IMR-90 (cell line): ENCODE results near the gene U2SURP. TPM values are rescaled to one million over a fixed set of nuclear protein-coding genes. Genes with fewer than 3 reads are reported as not detected.

ENCODE experiments used
- ATAC-seq: fragments of 200-7000 bp; cut with Tn5 transposase; 2 replicates; pipeline ENCODE4 v1.9.1; 2020; ENCODE audit warnings: low read depth, mild to moderate bottlenecking, moderate library complexity
- BruUV-seq: library from RNA; stranded (reverse); fragments of 400-500 nt; replicated peaks from 2 replicates; lab custom pipeline; 2021; lab: Mats Ljungman, UMichigan
- CTCF ChIA-PET: fragments of 300-600 bp; formaldehyde crosslinking; extraction: SDS; loops from one replicate; lab custom pipeline; 2021; ENCODE audit warnings: antibody characterized with exemption; lab: Yijun Ruan, JAX
- POLR2A ChIA-PET: fragments of 300-600 bp; sonication (Branson Sonifier 250); formaldehyde crosslinking; loops from one replicate; lab custom pipeline; 2022; ENCODE audit warnings: antibody characterized with exemption; ENCODE audit not compliant: unreplicated experiment; lab: Charles Lee
- DNase-seq: peaks from one replicate; pipeline ENCODE4 v3.0.0; 2013
- H2AFZ ChIP-seq: replicated peaks from 2 replicates; pipeline ENCODE3; 2013; ENCODE audit warnings: low read length, mild to moderate bottlenecking; ENCODE audit not compliant: poor library complexity
- H2AK5ac ChIP-seq: 2 replicates; pipeline ENCODE4 v1.6.1; 2013; ENCODE audit warnings: low read depth, low read length, inconsistent platforms
- H2AK9ac ChIP-seq: replicated peaks from 2 replicates; pipeline ENCODE3; 2013; ENCODE audit warnings: mild to moderate bottlenecking, low read depth, low read length, moderate library complexity; ENCODE audit not compliant: poor library complexity
- H2BK120ac ChIP-seq: 2 replicates; pipeline ENCODE4 v1.6.1; 2013; ENCODE audit warnings: low read depth, low read length, inconsistent platforms
- H2BK15ac ChIP-seq: 3 replicates; pipeline ENCODE4 v1.6.1; 2013; ENCODE audit warnings: low read depth, low read length, inconsistent platforms
- H2BK20ac ChIP-seq: 2 replicates; pipeline ENCODE4 v1.6.1; 2013; ENCODE audit warnings: low read depth, mild to moderate bottlenecking, inconsistent platforms, low read length, moderate library complexity
- H2BK5ac ChIP-seq: 2 replicates; pipeline ENCODE4 v1.6.1; 2013; ENCODE audit warnings: mild to moderate bottlenecking, low read depth, low read length, inconsistent platforms; ENCODE audit not compliant: poor library complexity, severe bottlenecking
- H3K14ac ChIP-seq: replicated peaks from 2 replicates; pipeline ENCODE4 v1.6.1; 2013; ENCODE audit warnings: low read depth, low read length, inconsistent platforms
- H3K18ac ChIP-seq: 2 replicates; pipeline ENCODE4 v1.6.1; 2013; ENCODE audit warnings: low read depth, low read length, control low read depth
- H3K23ac ChIP-seq: 2 replicates; pipeline ENCODE4 v1.6.1; 2013; ENCODE audit warnings: low read depth, low read length, inconsistent platforms
- H3K27ac ChIP-seq: 2 replicates; pipeline ENCODE4 v1.5.1; 2013; ENCODE audit warnings: mild to moderate bottlenecking, control low read depth, low read length; ENCODE audit not compliant: insufficient read depth
- H3K27me3 ChIP-seq: 2 replicates; pipeline ENCODE4 v1.6.1; 2013; ENCODE audit warnings: low read length; ENCODE audit not compliant: control insufficient read depth, insufficient read depth
- H3K36me3 ChIP-seq: 2 replicates; pipeline ENCODE4 v1.6.1; 2013; ENCODE audit warnings: low read length, mixed read lengths; ENCODE audit not compliant: control insufficient read depth, insufficient read depth
- H3K4ac ChIP-seq: 2 replicates; pipeline ENCODE4 v1.6.1; 2013; ENCODE audit warnings: low read depth, low read length, inconsistent platforms
- H3K4me1 ChIP-seq: 2 replicates; pipeline ENCODE4 v1.6.1; 2013; ENCODE audit warnings: low read length, mixed read lengths; ENCODE audit not compliant: control insufficient read depth, insufficient read depth
- H3K4me2 ChIP-seq: 2 replicates; pipeline ENCODE4 v1.6.1; 2013; ENCODE audit warnings: low read depth, mild to moderate bottlenecking, control low read depth, low read length, moderate library complexity
- H3K4me3 ChIP-seq: 2 replicates; pipeline ENCODE4 v1.5.1; 2013; ENCODE audit warnings: low read depth, mild to moderate bottlenecking, control low read depth, low read length, moderate library complexity; ENCODE audit not compliant: insufficient read depth
- H3K56ac ChIP-seq: 2 replicates; pipeline ENCODE4 v1.6.1; 2013; ENCODE audit warnings: low read length, inconsistent platforms; ENCODE audit not compliant: insufficient read depth; ENCODE audit errors: extremely low read depth
- H3K79me1 ChIP-seq, 2 experiments: 2 replicates each; pipeline ENCODE4 v1.6.1; 2013; ENCODE audit warnings: low read length in 2 of 2, inconsistent platforms in 1 of 2, low read depth in 1 of 2
- H3K9ac ChIP-seq: 2 replicates; pipeline ENCODE4 v1.6.1; 2013; ENCODE audit warnings: low read depth, low read length, control low read depth
- H3K9me1 ChIP-seq: 2 replicates; pipeline ENCODE4 v1.6.1; 2013; ENCODE audit warnings: low read length, inconsistent platforms; ENCODE audit not compliant: insufficient read depth
- H3K9me3 ChIP-seq: 2 replicates; pipeline ENCODE4 v1.6.1; 2013; ENCODE audit warnings: low read length; ENCODE audit not compliant: control insufficient read depth, insufficient read depth
- H4K20me1 ChIP-seq: 2 replicates; pipeline ENCODE4 v1.6.1; 2013; ENCODE audit warnings: low read length, inconsistent platforms; ENCODE audit not compliant: insufficient read depth
- H4K5ac ChIP-seq: 2 replicates; pipeline ENCODE4 v1.6.1; 2013; ENCODE audit warnings: mild to moderate bottlenecking, low read depth, low read length, control low read depth
- H4K8ac ChIP-seq, 2 experiments: 2 replicates each; pipeline ENCODE4 v1.6.1; 2013; ENCODE audit warnings: low read depth in 2 of 2, low read length in 2 of 2, control low read depth in 1 of 2, inconsistent platforms in 1 of 2
- H4K91ac ChIP-seq: 2 replicates; pipeline ENCODE4 v1.6.1; 2013; ENCODE audit warnings: low read depth, low read length, inconsistent platforms; ENCODE audit not compliant: insufficient read depth
- CEBPB ChIP-seq: IDR thresholded peaks from 2 replicates; pipeline ENCODE4 v1.6.1; 2012; ENCODE audit warnings: low read depth, low read length, improper control_type of control experiment
- MXI1 ChIP-seq: IDR thresholded peaks from 2 replicates; pipeline ENCODE4 v1.6.1; 2012; ENCODE audit warnings: low read depth, mild to moderate bottlenecking, low read length, moderate library complexity, borderline replicate concordance
- WGBS, 2 experiments: methylation state at CpG; one replicate each; pipeline versions ENCODE4 v1.1.5 to v1.1.7; 2013; ENCODE audit warnings: missing lambda C conversion rate in 2 of 2; ENCODE audit not compliant: insufficient read length in 1 of 2; ENCODE audit errors: extremely low coverage in 2 of 2; 5-methylcytosine and 5-hydroxymethylcytosine counted together
- dilution Hi-C: fragments of 300-500 bp; cut with HindIII; formaldehyde crosslinking; loops from one replicate; pipeline ENCODE4 v1.14.3; 2018; ENCODE audit warnings: low sequenced_read_pairs; ENCODE audit not compliant: unreplicated experiment
- in situ Hi-C: fragments of 300-500 bp; cut with MboI; formaldehyde crosslinking; loops from 3 replicates; pipeline ENCODE4 v1.14.3; 2019; ENCODE audit warnings: low sequenced_read_pairs, inconsistent platforms, mixed read lengths
- intact Hi-C: fragments of 100-400 bp; cut with micrococcal nuclease; formaldehyde crosslinking; loops from 2 replicates; pipeline ENCODE4 v1.10.0; 2022
- polyA plus RNA-seq, 3 experiments: library from polyadenylated mRNA; depleted of rRNA; stranded (reverse); fragments of >200 nt; gene quantifications; 2 replicates each; pipeline ENCODE4 v1.2.3, GENCODE V29; 2012; ENCODE audit warnings: low replicate concordance in 1 of 3
- total RNA-seq: library from RNA; depleted of rRNA; stranded (reverse); fragments of >200 nt; gene quantifications from 2 replicates; pipeline ENCODE4 v1.2.3, GENCODE V29; 2012

The U2SURP gene
- total and polyA plus RNA-seq, 2 of the 4 experiments (the other 2 are of a cell fraction) = 24.8 to 29.4 TPM

DNA sequence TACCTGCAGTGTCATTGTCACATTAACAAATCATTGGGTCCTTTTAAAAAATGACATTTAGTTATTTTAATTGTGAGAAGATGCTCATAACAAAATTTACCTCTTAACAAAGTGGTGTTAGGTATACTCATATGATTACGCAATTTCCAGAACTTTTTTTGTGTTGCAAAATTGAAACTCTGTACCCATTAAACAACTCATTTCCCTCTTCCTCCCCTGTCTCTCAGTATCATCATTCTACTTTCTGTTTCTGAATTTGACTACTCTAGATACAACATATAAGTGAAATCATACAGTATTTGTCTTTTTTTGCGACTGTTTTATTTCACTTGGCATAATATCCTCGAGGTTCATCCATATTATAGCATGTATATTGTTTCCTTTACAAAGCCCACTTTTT lies 59.5 kb downstream of the U2SURP start:
- no peak overlapping the region for H2AK9ac ChIP-seq
- no peak overlapping the region for H4K5ac ChIP-seq
- CTCF ChIA-PET = no interaction called here
- in situ Hi-C loops = no loop called here
- no peak overlapping the region for H3K9ac ChIP-seq
- no peak overlapping the region for H3K18ac ChIP-seq
- H4K8ac ChIP-seq = no peak overlapping the region
- H4K20me1 ChIP-seq = no peaks in the 10 kb centered on the region
- H2AFZ ChIP-seq = no peak overlapping the region
- H3K23ac ChIP-seq = no peak overlapping the region
- no peak for ATAC-seq
- H2AK5ac ChIP-seq = no peak overlapping the region
- BruUV-seq = no TSS peak
- no peak overlapping the region for H2BK20ac ChIP-seq
- H3K36me3 ChIP-seq = peaks cover 5% of the 10 kb centered on the region; the same call in 1 of the 2 replicates
- intact Hi-C loops = no loop called here
- H3K27ac ChIP-seq = no peak overlapping the region
- H3K79me1 ChIP-seq = no peaks in the 10 kb centered on the region
- WGBS, 2 experiments = no CpG with 5 or more reads among the region's 3 CpGs
- POLR2A ChIA-PET = no interaction called here
- dilution Hi-C loops = no loop called here
- no peaks in the 10 kb centered on the region for H3K9me3 ChIP-seq
- DNase-seq = no peak
- H3K56ac ChIP-seq = no peak overlapping the region
- H3K14ac ChIP-seq = no peak overlapping the region
- no peak overlapping the region for H2BK5ac ChIP-seq
- no peak overlapping the region for H2BK15ac ChIP-seq
- H2BK120ac ChIP-seq = no peak overlapping the region
- no peaks in the 10 kb centered on the region for H3K27me3 ChIP-seq
- H3K4me3 ChIP-seq = no peak overlapping the region
- no peaks in the 10 kb centered on the region for H3K9me1 ChIP-seq
- no peak overlapping the region for H3K4ac ChIP-seq
- no peak overlapping the region for H4K91ac ChIP-seq
- H3K4me1 ChIP-seq = no peaks in the 10 kb centered on the region
- H3K4me2 ChIP-seq = no peak overlapping the region
- no peak for TF ChIP-seq MXI1
- peak; percentile 94 for TF ChIP-seq CEBPB
